AG09309 (cell line): Measurements from ENCODE around the gene GPR18.

Experiments used
- DNase-seq: peaks from one replicate; pipeline ENCODE4 v3.0.0-alpha.2; 2010; ENCODE audit warnings: low read depth
- H3K4me3 ChIP-seq: 2 replicates; pipeline ENCODE4 v1.5.1; 2011; ENCODE audit warnings: mild to moderate bottlenecking, low read depth, low read length, moderate library complexity; ENCODE audit not compliant: control insufficient read depth
- TF ChIP-seq, protein P1 (sequence below): IDR thresholded peaks from 2 replicates; pipeline ENCODE4 v1.5.1; 2011; ENCODE audit warnings: mild to moderate bottlenecking, low read depth, low read length, inconsistent platforms; ENCODE audit not compliant: insufficient read depth, control insufficient read depth; ENCODE audit errors: missing control alignments

The GPR18 gene

DNA sequence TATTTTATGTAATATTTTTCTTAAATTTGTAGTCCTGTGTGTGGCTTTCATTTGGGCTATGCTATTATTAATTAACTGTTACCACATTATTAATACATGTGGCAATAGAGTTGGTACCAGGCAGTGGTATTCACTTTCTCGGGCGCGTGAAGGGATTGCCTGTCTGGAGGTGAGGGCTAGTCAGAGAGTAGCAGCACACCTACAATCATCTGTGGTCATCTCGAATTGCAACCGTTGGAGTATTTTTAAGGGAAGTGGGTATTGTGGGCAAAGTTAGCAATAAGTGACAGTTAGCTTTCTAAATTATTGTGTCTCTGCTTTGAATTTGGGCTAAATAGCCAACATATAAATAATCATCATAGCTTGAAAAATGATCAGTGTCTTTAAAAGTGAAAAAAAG lies 20.0 kb upstream of the GPR18 start:
- TF ChIP-seq, protein P1, sequence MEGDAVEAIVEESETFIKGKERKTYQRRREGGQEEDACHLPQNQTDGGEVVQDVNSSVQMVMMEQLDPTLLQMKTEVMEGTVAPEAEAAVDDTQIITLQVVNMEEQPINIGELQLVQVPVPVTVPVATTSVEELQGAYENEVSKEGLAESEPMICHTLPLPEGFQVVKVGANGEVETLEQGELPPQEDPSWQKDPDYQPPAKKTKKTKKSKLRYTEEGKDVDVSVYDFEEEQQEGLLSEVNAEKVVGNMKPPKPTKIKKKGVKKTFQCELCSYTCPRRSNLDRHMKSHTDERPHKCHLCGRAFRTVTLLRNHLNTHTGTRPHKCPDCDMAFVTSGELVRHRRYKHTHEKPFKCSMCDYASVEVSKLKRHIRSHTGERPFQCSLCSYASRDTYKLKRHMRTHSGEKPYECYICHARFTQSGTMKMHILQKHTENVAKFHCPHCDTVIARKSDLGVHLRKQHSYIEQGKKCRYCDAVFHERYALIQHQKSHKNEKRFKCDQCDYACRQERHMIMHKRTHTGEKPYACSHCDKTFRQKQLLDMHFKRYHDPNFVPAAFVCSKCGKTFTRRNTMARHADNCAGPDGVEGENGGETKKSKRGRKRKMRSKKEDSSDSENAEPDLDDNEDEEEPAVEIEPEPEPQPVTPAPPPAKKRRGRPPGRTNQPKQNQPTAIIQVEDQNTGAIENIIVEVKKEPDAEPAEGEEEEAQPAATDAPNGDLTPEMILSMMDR: no peak
- DNase-seq: no peak
- no peak overlapping the region for H3K4me3 ChIP-seq

DNA sequence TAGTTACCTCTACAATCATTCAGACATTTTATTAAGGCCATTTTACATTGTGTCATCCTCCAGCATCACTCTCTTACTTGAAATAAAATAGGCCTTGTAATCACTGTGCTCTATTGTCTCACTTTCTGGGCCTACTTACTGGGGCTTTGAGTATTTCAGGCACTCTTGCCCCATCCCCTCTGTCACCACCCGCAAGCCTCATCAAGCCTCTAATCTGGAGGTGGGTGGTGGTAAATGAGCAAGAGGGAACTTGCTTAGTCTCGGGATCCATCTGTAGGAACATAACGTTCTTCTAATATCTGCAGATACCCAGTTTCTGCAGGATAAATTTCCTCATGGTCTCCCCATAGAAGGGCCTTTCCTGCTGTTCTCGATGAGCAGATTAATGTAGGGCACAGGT lies 19.4 kb upstream of the GPR18 start:
- TF ChIP-seq, protein P1: no peak
- DNase-seq: no peak
- H3K4me3 ChIP-seq: no peak overlapping the region

DNA sequence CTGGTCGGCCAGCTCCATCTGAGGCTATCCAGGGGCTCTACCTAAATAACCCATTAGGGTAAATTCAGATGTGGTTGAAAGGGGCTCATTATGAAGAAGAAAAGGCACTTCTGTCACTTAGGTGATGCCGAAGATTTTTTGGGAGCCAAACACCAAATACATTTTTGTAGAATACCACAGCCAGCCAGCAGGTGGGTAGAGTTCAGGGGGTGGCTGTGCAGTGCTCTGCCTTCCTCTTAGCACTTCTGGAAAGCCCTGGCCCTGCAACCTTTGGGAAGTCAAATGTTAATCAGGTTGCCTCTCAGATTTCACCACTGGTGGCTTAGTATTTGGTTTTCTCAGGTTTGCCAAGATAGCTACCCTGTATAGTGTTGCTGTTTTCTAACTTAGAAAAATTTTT lies 18.5 kb upstream of the GPR18 start:
- no peak overlapping the region for H3K4me3 ChIP-seq
- TF ChIP-seq, protein P1: no peak
- no peak for DNase-seq

DNA sequence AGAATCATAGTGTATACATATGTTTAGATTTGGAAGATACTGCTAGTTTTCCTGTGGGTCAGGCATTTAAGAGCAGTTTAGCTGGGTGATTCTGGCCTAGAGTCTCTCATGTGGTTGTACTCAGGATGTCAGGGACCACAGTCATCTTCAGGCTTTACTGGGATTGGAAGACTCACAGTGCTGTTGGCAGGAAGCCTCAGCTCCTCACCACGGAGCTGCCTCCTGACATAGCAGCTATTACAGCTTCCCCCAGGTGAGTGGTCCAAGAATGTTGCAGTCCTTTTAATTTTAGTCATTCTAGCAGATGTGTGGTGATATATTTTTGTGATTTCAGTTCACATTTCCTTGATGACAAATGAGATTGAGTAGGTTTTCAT lies 16.9 kb upstream of the GPR18 start:
- H3K4me3 ChIP-seq: no peak overlapping the region
- TF ChIP-seq, protein P1: no peak
- peak; percentile 29 for DNase-seq

DNA sequence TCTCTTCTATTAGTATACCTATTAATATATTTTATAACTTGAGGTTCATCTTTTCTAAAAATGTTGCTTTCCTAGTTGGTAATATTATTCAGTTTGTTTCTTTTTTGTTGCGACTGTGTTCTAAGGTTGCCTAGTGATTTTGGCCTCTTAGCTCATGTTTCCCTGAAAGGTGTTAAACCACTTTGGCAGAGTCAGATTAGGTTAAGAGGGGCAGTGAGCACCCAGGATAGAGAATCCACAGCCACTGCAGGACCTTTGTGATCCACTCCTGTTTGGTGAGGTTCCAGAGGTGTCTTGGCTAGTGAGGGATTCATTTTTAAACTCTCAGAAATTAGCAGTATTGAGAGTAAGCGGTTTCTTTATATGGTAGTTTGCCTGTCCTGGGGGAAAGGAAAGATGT lies 14.9 kb upstream of the GPR18 start:
- H3K4me3 ChIP-seq: no peak overlapping the region
- TF ChIP-seq, protein P1: no peak

DNA sequence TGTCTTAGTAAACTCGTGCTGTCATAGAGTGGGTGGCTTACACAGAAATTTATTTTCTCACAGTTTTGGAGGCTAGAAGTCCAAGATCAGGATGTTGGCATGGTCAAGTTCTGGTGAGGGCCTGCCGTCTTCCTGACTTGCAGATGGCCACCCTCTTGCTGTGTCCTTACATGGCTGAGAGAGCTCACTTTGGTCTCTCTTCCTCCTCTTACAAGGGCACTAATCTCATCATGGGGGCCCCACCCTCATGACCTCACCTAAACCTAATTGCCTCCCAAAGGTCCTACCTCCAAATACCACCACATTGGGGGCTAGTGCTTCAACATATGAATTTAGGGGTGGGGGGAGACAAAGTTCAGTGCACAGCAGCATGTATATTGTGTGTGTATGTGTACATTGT lies 14.3 kb upstream of the GPR18 start:
- DNase-seq: no peak
- TF ChIP-seq, protein P1: no peak

More for the DNA sequence above, 14.9 kb upstream of the GPR18 start:
- no peak for DNase-seq

DNA sequence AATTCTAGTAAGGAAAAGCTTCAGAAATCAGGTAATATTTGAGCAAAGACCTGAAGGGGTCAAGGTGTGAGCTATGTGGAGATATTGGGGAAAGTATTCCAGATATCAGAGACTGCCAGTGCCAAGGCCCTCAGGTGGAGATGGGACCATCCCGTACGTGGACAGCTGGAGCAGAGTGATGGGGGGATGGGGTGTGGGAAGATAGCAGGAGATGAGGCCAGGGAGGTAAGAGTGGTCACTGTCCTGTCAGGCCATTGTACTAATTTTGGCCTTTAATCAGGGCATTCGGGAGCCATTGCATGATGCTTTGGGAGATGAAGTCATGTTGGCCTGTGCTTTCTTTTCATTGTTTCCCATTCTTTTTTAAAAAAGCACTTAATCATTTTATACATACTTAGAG lies 13.1 kb upstream of the GPR18 start:
- DNase-seq: no peak
- H3K4me3 ChIP-seq: no peak overlapping the region
- TF ChIP-seq, protein P1: no peak

More for the DNA sequence above, 14.3 kb upstream of the GPR18 start:
- H3K4me3 ChIP-seq: no peak overlapping the region
